T-helper 2 cell (primary cell): Measurements from ENCODE around the gene DOCK10.

Experiments
- DNase-seq, 5 experiments: peaks; one replicate each; pipeline versions ENCODE4 v3.0.0 to v3.0.0-alpha.2; 2012 to 2022

The DOCK10 gene

GRCh38 chr2:224832207-224832606, 210.1 kb downstream of the DOCK10 start:
- DNase-seq, result no peak

- no peak for DNase-seq
Observed at GRCh38 chr2:224831530-224831929, 210.7 kb downstream of the DOCK10 start.

GRCh38 chr2:224820283-224820991, 221.8 kb downstream of the DOCK10 start:
- peak in 1 of 5 experiments; percentile 18 for DNase-seq

GRCh38 chr2:224819075-224819474, 223.2 kb downstream of the DOCK10 start:
- no peak for DNase-seq

DNA sequence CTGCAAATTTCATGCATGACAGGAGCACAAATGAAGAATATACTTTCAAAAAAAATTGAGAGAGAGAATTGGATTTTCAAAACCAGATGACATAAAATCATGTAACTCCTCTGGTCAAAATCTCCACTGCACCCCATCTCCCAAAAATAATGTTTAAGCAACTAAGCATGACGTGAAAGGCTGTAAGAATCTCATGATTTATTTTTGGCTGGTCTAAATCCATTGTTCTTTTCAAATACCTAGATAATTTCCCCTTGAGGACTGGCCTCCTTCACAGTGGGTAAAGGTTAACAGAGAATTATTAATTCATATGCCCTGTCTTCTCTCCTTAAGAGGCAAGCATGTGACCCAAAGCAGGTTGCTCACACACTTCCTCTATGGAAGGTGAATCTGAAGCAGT, 224.6 kb downstream of the DOCK10 start:
- DNase-seq, result no peak

GRCh38 chr2:224816816-224817215, 225.5 kb downstream of the DOCK10 start:
- no peak for DNase-seq

- DNase-seq, result no peak
Observed at GRCh38 chr2:224813578-224813977, 228.7 kb downstream of the DOCK10 start.

GRCh38 chr2:224807153-224807964, 234.9 kb downstream of the DOCK10 start:
- no peak for DNase-seq

DNA sequence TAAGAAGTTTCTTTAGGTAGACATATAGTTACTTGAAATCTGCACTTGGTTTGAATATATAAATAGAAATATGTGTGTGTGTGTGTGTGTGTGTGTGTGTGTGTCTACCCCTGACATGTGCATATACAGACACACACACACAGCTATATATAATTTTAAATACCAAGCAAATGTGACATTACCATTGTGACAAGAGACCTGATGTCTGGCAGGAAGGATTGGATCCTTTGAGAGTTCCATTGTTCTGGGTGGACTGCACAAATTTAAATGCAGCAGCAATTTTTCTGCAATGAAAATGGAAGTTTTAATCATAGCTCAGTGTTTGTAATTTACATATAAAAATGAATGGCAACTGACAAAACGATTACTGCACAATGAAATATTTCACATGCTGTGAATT, 238.3 kb downstream of the DOCK10 start:
- no peak for DNase-seq

- no peak for DNase-seq
Observed at GRCh38 chr2:224802407-224802806, 239.9 kb downstream of the DOCK10 start.

DNA sequence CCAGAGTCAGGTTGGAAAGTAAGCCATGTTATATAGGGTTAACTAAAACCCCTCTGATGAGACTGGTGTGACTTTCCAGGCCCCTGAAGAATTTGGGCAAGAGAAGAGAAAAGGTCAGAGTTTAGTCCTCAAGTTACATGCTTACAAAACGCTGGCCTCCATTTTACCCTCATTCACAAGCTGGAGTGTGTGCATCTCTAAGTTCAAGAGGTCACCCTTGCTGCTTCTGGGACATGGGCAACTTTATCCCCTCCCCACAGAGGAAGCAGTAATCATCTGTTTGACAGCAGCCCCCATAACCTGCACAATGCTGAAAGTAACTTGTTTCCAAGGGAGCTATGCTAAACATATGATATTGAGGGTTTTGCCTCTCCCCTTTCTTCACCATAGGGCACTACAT, 240.9 kb downstream of the DOCK10 start:
- no peak for DNase-seq

DNA sequence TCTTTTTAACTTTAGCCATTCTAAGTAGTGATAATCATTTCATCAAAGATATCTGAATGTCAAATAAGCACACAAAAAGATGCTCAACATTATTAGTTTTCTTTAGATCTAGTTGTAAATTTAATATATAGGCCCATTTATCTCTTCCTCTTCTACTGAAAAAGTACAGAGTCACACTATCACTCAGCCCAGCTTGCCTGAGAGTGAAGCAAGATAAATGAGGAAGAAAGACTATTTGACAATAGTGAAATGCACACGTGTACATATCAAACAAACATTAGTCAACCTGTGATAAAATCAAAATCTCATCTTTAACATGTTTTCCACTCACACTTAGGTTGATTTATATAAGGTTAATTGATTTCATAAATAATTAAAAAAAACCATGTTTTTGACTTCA, 242.6 kb downstream of the DOCK10 start:
- no peak for DNase-seq

- no peak for DNase-seq
Observed at GRCh38 chr2:224798180-224798579, 244.1 kb downstream of the DOCK10 start.

- DNase-seq, result no peak
Observed at GRCh38 chr2:224796695-224797305, 245.5 kb downstream of the DOCK10 start.

DNA sequence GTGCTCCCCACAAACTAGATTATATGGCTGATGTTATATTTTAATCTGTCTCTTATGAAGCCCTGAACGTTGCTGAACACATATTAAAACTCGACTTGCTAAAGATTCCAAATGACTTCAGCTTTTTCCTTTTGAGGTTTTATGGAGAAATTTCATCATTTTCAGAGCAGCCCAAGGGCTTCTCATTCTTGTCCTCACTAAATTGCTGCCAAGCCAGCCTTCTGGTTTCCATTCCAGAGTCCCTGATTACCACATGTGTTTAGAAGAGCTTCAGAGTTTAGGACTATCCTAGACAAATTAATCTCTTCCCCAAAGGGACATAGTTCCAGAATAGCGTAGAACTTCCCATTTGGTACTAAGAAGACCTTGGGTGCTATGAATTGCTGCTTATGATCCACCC, 248.3 kb downstream of the DOCK10 start:
- no peak for DNase-seq

- peak in 1 of 5 experiments; percentile 31 for DNase-seq
Observed at GRCh38 chr2:224786848-224787247, 255.4 kb downstream of the DOCK10 start.

DNA sequence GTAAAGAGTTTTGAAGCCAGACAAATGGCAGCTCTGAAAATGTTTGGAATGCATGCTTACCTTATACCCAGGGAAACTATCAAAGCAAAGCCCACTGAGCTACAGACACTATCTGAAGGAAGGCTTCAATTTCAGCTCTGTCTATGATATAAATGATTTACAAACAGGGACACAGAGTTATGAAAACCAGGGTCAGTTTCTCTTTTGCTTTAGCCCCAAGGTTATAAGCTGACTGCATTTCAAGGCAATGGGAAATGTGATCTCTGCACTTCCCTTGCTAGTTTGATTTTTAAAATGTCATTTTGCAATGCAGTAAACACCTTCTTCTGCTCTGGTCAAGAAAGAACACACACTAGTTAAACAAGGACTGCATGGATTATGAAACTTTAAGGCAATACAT, 260.9 kb downstream of the DOCK10 start:
- no peak for DNase-seq

GRCh38 chr2:224780823-224781222, 261.4 kb downstream of the DOCK10 start:
- no peak for DNase-seq

- no peak for DNase-seq
Observed at GRCh38 chr2:224780106-224780505, 262.2 kb downstream of the DOCK10 start.

- peak in 4 of 5 experiments; percentile 4 to 59 (median 22) for DNase-seq
Observed at GRCh38 chr2:224778474-224778877, 263.8 kb downstream of the DOCK10 start.

GRCh38 chr2:224777559-224777930, 264.7 kb downstream of the DOCK10 start:
- no peak for DNase-seq

- no peak for DNase-seq
Observed at GRCh38 chr2:224776795-224777558, 265.3 kb downstream of the DOCK10 start.

DNA sequence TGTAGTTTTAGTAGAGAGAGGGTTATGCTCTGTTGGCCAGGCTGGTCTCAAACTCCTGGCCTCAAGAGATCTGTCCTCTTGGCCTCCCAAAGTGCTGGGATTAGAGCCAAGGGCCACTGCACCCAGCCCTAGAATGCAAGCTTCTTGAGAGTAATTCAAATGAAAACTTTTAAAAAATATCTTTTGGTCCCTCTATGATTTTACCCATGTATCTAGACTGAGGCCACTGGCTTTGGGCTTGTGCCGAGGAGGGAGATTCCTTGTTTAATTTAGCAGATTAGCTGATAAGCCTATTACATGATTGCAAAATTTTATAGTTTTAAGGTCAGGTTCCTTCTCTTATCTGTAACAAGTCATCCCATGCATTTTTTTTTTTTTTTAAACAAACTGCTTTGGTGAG, 266.6 kb downstream of the DOCK10 start:
- DNase-seq, result no peak
